Fibroblast of skin of right quadriceps (primary cell): ENCODE data around the gene MSI1.
"Not testable (repeated sequence)": the region's sequence is repeated elsewhere in the genome, so short reads cannot be mapped to it uniquely, and the experiment has no call there.

ENCODE experiments used
- DNase-seq: peaks from one replicate; pipeline ENCODE4 v3.0.0-alpha.2; 2013

Gene MSI1

GRCh38 chr12:120353556-120354317 is 15.2 kb downstream of the MSI1 start:
- no peak for DNase-seq

- DNase-seq, result no peak
These were observed 15.8 kb downstream of the MSI1 start for GRCh38 chr12:120353136-120353535.

GRCh38 chr12:120352117-120352516 is 16.8 kb downstream of the MSI1 start:
- peak; percentile 66 for DNase-seq

- no peak for DNase-seq
These were observed 18.2 kb downstream of the MSI1 start for GRCh38 chr12:120350576-120351350.

GRCh38 chr12:120347766-120348165 is 21.2 kb downstream of the MSI1 start:
- no peak for DNase-seq

- DNase-seq, result no peak
These were observed 22.3 kb downstream of the MSI1 start for GRCh38 chr12:120346681-120347080.

- DNase-seq, result no peak
These were observed 22.9 kb downstream of the MSI1 start for GRCh38 chr12:120346031-120346430.

GRCh38 chr12:120343692-120344091 is 25.3 kb downstream of the MSI1 start:
- DNase-seq, result no peak

GRCh38 chr12:120343039-120343537 is 25.9 kb downstream of the MSI1 start:
- no peak for DNase-seq

GRCh38 chr12:120342175-120343038 is 26.6 kb downstream of the MSI1 start:
- DNase-seq, result no peak

- DNase-seq, result no peak
These were observed 29.7 kb downstream of the MSI1 start for GRCh38 chr12:120339256-120339655.

GRCh38 chr12:120337730-120338129 is 31.2 kb downstream of the MSI1 start:
- DNase-seq, result no peak

- DNase-seq, result not testable (repeated sequence)
These were observed 32.6 kb downstream of the MSI1 start for GRCh38 chr12:120336392-120336791.

GRCh38 chr12:120335447-120335846 is 33.5 kb downstream of the MSI1 start:
- peak; percentile 30 for DNase-seq

- DNase-seq, result no peak
These were observed 36.4 kb downstream of the MSI1 start for GRCh38 chr12:120332523-120332922.

- no peak for DNase-seq
These were observed 36.9 kb downstream of the MSI1 start for GRCh38 chr12:120332041-120332440.

- no peak for DNase-seq
These were observed 37.6 kb downstream of the MSI1 start for GRCh38 chr12:120331390-120331789.

GRCh38 chr12:120328228-120328627 is 40.7 kb downstream of the MSI1 start:
- DNase-seq, result no peak

- no peak for DNase-seq
These were observed 41.4 kb downstream of the MSI1 start, which contains the start of gene PLA2G1B for GRCh38 chr12:120327593-120327992. Gene PLA2G1B, minus strand, starts transcription at chr12:120327779. Its CDS starts 26 bp downstream, at chr12:120327753.

- DNase-seq, result no peak
These were observed 44.0 kb downstream of the MSI1 start for GRCh38 chr12:120324841-120325417.

- no peak for DNase-seq
These were observed 45.2 kb downstream of the MSI1 start for GRCh38 chr12:120323772-120324171.

- no peak for DNase-seq
These were observed 47.4 kb downstream of the MSI1 start for GRCh38 chr12:120321382-120322202.
